GM20431 (cell line): ENCODE data around the gene EDN2.

ENCODE experiments used
- in situ Hi-C: fragments of 300-500 bp; cut with MseI, MboI; formaldehyde crosslinking; loops from one replicate; pipeline ENCODE4 v1.15.0; 2020; ENCODE audit warnings: low sequenced_read_pairs; ENCODE audit not compliant: unreplicated experiment

EDN2 gene

DNA sequence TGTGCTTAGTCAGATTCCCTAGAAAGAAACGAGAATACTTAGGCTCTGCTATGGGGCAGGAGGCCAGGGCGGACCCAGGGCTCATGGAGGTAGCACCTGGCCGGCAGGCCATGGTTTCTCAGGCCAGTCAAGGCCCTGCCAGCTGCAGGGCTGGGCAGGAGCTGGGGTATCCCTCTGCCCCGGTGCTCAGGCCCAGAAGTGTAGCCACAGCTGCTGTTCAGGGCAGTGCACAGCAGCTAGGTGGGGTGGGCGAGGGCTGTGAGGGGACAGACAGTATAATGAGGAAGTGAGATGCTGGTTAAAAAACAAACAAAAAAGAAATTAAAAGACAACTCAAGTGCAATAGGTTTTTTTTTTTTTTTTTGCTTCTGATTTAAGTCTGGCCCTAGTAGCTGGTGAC lies 34.0 kb upstream of the EDN2 start:
- in situ Hi-C loops, result no loop called here

DNA sequence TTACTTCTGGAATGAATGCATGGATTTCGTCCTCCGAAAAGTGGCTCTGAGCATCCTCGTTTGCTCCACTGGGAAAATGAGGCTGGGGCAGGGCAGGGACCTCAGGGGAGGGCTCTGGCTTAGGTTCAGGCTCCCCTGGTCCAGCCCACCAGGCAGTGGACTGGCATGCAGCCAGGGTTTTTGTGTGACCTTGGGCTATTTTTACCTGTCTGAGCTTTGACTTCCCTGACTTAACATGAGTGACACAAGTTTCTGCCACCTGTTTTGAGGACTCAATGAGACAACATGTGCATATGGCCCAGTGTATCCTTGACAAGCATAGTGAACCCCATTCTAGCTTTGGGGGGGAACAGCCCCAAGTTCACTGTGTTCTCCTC lies 32.6 kb upstream of the EDN2 start:
- in situ Hi-C loops, result no loop called here

DNA sequence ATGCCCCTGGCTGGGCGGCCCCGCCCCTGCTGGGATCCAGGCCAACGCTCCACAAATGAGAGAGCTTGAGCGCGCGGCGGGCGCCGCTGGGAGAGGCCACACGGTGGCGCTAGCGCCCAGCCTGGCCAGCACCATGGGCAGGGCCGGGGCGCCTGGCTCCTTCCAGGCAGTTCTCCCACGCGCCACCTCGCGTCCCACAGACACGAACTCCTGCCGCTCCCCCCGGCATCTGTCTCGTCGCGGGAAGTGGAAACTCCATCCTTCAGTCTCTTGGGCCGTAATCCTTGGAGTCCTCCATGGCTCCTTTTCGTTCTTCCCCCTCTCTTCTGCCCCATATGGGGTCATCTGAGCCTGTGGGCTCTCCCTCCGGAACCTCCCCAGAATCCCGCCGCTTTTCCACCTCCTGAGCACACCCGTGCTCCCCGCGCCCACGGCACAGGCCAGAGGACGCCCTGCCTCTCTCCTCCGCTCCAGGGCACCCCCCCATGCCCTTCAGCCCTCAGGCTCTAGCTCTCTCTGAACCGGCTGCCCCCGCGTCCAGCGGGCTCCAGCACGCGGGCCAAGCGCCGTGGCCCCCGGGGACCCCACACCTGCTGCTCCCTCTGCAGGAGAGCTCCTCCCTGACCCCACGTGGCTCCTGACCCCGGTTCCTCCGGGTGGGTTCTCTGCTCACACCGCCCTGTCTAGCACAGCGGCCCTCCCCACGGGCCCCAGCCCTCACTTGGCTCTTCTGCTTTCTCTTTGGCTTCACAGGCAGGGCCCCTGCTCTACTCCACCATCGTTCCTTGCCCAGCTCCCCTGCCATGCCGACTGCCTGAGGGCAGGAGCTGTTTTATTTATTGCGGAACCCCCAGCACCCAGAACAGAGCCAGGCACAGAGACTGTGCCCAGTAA lies 31.9 kb upstream of the EDN2 start:
- in situ Hi-C loops, result no loop called here

DNA sequence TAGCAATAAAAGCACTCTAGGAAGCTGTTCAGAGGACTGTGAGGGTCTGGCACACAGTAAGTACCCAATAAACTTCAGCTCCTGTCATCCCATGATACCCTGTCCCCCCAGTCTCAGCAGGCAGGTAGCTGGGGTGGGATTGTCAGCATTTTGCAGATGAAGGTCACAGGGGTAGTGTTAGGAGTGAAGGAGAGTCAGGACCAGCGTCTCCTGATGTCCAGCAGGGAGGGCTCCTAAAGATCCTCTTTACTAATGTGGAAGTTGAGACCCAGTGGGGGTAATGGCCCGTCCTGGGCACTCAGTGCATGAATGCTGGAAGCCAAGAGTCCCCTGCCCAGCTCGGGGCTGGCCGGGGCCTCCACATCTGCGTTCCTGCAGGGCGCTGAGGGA lies 31.3 kb upstream of the EDN2 start:
- in situ Hi-C loops, result no loop called here

DNA sequence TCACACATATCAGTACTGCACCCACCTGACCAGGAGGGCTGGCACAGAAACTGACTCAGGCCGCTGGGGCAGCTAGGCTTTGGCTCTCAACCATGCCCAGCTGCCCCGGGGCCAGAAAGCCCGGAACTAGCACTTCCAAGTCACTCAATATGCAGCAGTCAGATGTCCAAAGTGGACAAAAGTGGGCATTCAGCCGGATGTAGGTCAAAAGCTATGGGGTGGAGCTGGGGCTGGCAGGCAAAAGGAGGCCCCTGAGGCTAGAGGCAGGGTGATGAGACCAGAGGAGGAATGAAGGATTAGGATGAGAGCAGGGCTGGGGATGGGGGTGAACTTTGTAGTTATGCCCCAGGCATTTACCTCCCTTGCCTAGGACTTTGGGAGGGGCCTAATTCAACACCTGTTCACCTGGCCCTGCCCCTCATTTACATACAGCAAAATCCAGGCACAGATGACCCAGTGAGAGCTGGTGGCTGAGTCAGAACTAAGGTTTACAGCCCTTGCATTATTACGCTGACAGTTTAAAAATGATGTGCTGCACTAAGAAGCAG lies 30.7 kb upstream of the EDN2 start:
- in situ Hi-C loops, result no loop called here

DNA sequence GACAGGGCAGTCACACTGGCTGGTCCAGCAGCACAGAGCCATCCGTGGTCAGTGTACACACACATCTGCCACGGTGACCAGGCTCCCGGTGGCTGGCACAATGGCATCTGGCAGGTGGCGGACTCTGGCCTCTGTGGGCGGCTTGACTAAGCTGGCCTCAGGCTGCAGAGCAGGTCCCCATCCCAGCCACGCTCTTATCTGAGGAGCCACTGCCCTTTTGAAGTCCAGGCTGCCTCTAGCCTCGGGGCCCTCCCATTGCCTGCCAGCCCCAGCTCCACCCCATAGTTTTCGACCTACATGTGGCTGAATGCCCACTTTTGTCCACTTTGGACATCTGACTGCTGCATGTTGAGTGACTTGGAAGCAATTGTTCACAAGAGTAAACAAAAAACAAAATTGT lies 29.9 kb upstream of the EDN2 start:
- in situ Hi-C loops, result no loop called here

DNA sequence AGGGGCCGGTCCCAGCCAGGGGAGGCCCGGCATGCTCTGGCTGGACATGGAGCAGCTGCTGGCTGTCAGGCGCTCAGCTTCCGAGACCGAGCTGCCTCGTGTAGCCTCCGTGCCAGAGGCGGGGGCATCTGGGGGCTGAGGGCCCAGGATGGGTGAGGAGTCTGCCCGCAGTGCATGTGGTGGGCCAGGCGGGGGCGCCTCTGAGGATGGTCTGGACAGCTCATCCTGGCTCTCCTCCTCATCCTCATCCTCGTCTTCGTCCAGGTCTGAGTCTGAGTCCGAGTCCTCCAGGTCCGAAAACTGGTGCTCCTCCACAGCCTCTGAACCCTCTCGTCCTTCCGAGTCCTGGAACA lies 28.9 kb upstream of the EDN2 start:
- in situ Hi-C loops, result no loop called here

DNA sequence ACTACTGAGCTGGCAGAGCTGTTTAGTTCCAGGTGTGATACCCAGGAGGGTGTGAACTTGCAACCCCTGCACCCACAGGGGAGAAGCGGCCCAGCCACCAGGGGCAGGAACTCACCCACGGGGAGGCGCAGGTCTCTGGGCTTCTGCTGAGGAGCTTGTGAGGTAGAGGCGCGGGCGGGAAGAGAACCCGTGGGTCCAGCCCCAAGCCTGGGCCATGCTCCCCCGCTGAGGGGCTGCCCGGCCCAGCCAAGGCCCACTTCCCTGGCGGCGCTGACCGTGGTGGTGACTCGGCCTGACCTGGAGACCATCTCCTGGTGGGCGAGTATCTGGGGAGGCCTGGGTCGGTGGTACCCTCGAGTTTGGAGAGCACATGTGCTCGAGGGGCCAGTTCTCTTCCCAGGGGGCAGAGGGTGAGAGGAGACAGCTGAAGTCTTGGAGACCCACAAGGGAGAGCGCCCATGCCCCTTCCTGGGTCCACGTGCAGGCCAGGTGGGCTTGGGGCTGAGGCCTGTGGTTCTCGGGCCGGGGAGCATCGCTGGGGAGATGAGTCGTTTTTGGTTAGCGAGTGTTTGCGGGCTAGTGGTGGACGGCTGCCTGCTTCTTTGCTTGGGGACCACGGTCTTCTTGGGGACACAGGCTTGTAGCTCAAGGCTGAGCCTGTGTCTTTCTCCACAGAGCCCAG lies 28.4 kb upstream of the EDN2 start:
- in situ Hi-C loops, result no loop called here

DNA sequence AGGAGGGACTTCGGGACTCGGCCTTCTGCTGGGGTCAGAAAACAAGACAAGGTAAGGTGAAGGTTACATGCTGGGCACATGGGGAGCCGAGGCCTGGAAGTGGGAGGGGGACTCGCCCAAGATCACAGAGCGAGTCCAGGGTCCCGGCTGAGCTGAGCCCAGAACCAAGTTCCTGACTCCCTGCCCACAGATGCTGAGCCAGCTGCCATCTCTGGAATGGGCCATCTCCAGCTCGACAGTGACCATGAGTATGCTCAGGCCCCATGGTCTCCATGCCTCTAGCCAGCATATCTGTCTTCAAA lies 26.7 kb upstream of the EDN2 start:
- in situ Hi-C loops, result no loop called here

DNA sequence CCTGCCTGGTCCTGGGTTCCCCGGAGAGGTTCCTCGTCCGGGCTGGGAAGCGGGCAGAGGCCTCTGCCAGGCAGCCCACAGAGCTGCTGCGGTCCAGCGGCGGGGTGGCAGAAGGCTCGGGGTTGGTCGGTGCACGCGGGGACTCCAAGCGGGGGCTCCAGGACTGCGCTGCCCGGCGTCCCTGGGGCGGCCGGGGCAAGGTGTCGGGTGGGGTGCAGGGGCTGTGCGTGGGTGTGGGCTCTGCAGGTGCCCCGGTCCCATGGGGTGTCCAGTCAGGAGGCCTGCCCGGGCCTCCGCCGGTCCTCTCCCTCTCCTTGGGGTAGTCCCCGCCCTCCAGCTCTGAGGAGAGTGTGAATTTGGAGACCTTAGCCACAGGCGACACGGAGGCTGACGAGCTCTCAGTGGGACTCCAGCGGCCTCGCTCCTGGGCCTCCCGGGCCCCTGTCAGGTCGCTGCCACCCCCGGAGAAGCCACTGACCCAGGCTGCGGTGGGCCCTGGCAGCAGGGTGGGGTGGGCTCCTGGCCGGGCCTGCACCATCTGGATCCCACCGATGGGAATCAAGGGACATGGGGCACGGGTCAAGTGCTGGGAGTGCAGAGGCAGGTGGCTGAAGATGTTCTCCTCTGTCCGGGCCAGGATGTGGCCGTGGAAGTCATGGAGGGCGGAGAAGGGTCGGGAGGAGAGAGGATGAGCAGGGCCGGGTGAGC lies 26.2 kb upstream of the EDN2 start:
- in situ Hi-C loops, result no loop called here

DNA sequence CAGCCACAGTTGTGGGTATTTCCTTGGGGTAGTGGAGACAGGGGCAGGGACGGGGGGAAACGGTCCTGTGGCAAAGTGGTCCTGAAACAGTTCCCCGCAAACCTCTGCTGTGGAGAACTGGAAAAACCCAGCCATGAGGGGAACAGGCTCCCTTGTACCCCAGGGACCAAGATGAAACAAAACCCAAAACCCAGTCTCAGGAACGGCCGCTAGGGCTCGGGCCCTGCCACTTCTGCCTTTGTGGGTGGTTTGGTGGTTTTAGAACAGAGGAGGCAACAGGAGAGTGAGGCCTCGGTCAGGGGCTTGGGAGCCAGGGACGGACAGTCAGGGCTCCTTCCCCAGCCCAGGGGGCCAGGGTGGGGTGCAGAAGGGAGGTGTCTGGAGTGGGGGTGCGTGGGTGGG lies 24.8 kb upstream of the EDN2 start:
- in situ Hi-C loops, result no loop called here

DNA sequence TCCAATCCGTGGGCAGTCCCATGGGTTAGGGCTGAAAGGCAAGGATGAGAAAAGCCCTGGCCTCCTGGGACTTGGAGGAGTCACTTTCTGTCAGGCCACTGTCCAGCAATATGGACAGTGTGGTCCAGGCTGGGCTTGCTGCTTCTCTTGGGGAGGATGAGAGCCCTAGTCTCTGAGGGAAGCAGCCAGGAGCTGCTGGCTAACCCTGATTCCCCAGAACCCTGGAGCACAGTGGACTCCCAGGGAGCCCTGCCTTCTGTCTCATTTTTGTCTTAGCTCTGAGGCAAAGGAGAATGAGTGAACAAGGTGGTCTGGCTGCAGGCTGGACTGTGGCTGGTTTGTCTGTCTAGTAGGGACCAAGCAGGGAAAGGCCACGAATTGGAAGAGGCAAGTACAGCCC lies 23.8 kb upstream of the EDN2 start:
- in situ Hi-C loops, result no loop called here

DNA sequence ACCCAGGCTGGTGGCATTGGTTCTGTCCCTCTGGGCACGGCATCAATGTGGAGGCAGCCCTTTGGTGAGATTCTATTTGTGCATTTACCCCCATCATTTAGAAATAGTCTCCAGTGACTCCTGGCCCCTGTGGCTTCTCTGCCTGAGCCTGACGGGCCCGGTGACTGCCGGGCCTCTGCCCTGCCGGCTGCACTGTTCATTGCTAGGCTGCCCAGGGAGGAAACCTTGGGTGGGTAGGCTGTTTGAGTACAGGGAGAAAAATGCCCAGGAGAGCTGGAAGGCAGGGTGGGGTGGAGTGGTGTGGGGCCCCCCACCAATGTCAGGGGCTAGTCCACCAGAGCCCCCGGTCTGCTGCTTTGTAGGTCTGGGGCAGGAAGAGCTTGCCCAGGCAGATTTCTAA lies 23.4 kb upstream of the EDN2 start:
- in situ Hi-C loops, result no loop called here

DNA sequence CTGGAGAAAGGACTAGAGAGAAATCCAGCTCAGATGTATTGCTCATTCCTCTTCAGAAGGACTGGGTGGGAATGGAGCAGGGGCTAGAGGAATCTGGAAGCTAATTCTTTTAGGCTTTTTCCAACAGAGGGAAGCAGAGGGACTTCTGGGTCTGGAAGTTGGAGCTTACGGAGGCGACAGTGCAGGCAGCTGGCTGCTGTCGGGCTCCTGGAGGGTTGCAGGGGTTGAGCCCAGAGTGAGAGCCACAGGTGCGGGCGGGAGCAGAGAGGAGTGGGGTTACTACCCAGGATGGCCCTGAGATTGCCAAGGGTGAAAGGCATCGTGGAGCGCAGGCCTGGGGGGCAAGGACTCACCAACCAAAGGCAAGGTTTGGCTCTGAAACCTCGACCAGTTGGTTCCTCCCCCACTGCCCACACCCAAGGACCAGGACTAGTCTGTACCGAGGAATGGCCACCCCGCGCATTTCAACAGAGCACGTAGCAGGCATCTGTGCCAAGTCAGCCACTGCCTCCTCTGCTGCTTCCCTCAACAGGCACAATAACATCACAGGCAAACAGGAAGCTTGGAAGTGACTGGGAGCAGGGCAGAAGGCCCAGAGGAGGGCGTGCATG lies 22.7 kb upstream of the EDN2 start:
- in situ Hi-C loops, result no loop called here

DNA sequence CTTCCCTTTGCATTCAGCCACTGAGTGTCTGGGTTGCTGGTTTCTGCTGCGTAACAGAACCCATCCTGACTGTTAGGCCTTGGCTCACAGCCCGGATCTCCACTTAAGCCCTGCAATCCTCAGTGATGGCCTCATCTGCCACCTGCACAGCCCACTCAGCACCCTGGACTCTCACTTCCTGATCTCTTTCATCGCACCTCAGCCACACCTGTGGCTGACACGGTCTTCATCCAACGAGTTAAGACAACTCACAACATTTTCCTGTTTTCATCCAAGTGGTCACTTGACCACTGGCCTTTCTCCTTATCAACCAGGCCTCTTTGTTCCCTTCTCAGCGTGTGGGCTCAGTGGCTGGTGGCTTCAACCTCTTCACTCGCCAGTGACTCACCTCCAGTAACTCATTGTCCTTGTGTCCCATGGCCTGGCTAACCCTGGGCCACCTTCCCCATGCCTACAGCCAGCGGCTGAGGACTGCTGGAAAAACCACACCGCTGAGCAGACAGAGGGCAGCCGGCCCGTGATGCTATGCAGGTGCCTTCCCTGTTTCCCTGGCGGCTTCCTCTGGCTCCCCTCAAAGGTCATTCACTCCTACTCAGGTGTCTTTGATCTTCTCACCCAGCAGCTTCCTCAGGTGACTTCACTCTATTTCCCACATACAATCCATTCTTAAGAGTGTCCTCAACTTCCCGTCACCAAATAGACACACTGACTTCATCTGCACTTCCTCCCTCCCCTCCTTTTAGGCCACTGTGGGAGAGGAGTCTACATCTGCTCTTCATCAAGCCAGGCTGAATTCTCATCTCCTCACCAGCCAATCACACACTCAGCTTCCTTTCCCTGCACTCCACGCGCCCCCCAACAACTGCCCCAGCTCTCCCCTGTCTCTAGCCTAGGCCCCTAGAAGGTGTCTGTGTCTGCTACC lies 19.9 kb upstream of the EDN2 start:
- in situ Hi-C loops, result no loop called here

DNA sequence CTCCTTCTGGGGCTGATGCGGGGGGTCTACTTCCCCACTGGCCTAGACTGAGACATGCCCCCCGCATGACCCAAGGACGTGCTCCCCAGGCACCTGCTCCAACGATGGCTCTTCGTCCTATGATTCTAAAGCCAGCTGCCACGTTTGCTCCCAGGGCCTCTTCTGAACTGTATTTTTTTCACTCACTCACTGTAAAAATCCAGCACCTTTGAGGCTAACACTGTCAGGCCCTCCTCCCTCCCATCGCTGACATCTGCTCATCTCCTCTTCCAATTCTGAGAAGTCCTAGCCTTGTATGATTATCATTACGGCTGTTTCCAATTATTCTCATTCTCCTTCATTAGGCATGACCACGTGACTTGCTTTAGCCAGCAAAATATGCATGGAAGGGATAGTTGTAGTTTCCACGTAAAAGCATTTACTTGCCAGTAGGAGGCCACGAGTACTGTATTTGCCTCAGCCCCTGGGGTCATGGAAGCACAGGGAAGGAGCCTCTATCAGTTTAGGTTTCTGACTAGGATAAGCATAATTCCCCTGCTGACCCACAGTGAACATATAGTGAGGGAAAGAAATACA lies 19.1 kb upstream of the EDN2 start:
- in situ Hi-C loops, result no loop called here

DNA sequence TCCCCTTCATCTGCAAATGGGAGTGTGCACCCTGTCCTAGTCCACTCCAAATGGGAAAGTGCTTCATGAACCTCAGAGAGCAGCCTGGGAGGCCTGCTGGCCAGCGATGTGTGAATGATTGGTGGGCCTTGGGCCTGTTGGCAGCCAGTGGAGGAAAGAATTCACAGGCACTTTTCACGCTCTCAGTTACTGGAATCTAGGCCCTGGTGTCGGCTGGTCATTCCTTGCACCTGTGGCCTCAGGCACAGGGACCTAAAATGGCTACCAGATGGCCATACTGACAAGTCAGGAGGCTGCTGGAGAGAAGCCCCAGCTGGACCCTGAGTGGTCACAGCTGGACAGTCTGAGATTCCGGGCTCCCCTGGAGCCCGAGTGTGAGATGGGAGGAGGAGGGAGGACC lies 18.4 kb upstream of the EDN2 start:
- in situ Hi-C loops, result no loop called here

DNA sequence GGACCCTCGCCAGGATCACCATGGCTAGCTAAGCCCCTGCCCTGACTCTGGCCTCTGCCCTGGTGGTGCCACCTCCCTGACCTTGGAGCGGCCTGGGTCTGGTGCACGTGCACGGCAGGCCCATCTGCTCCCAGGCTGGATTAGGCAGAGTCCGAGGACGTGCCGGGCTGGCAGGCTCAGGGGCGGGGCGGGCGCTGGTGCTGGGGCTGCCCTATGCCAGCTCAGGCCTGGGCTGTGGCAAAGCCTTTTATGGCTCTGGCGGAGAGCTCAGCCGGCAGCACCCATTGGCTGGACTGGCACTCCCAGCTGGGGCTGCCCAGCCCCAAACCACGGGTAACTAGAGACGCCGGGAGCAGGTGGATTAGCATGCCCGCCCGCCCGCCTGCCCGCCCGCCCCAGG lies 17.1 kb upstream of the EDN2 start:
- in situ Hi-C loops, result no loop called here

DNA sequence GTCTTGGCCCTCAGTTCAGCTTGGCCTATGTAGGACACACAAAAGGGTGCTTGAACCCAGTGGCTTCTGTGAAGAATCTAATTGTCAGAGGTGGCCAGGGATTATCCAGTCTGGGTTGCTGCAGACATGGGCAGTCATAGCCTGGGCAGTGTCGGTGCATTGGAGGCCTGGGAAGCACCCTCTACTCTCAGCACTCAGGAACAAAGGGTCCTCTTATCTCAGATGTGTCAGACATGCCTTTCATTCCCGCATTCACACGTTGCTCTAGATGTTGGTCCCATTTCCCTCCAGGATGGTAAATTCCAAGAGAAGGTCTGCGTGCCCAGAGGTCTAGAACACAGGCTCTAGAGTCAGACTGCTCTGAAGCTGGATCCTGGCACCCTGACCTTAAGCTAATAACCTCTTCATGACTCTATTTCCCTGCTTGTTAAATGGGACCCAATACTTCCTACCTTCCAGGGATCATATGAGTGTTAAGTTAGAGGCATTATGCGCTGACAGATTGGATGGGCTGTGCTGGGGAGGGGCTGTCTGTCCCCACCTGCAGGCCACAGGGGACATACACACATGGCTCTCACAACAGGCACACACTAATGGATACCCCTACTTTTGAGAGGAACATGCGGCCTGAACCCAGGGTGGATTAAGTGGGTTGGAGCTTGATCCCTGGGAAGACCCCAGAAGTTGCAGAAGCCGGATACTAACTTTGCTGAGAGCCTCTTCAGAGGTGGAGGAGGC lies 16.5 kb upstream of the EDN2 start:
- in situ Hi-C loops, result no loop called here
